GM12865 (cell line): Measurements from ENCODE around the gene HRH2.

Source experiments
- DNase-seq: peaks from one replicate; pipeline ENCODE4 v3.0.0; 2010; ENCODE audit warnings: low read depth
- H3K4me3 ChIP-seq: 2 replicates; pipeline ENCODE4 v1.5.1; 2011; ENCODE audit warnings: mild to moderate bottlenecking, low read depth, low read length, control low read depth
- CTCF ChIP-seq: IDR thresholded peaks from 2 replicates; pipeline ENCODE4 v1.5.1; 2011; ENCODE audit warnings: low read length, control low read depth, low read depth, inconsistent platforms; ENCODE audit not compliant: insufficient read depth; ENCODE audit errors: missing control alignments

The HRH2 gene

GRCh38 chr5:175711472-175712312 lies 53.8 kb downstream of the HRH2 start:
- DNase-seq: no peak
- H3K4me3 ChIP-seq: no peak overlapping the region
- TF ChIP-seq CTCF: no peak

- no peak overlapping the region for H3K4me3 ChIP-seq
- TF ChIP-seq CTCF: no peak
- no peak for DNase-seq
Measured at GRCh38 chr5:175712313-175712680, 54.4 kb downstream of the HRH2 start.

- DNase-seq: no peak
- no peak for TF ChIP-seq CTCF
- H3K4me3 ChIP-seq: no peak overlapping the region
Measured at GRCh38 chr5:175712681-175713085, 54.8 kb downstream of the HRH2 start.

DNA sequence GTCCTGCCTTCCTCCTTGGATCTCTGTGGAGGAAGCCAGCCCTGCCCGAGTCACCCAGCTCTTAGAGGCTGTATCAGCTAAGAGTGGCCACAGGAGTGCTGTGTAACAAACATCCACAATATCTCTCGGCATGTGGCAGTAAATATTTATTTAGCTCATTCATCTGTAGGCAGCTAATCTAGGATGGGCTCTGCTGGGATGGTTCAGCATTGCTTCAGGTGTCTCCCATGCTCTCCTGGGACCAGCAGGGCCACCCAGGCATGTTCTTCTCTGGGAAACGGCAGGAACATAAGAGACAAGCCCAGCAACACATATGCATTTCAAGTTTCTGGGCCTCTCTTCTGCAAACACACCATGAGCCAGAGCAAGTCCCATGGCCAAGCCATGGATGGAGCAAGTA lies 56.1 kb downstream of the HRH2 start:
- TF ChIP-seq CTCF: no peak
- DNase-seq: no peak

GRCh38 chr5:175714479-175715085 lies 56.7 kb downstream of the HRH2 start:
- TF ChIP-seq CTCF: no peak
- no peak overlapping the region for H3K4me3 ChIP-seq
- DNase-seq: no peak

More for the DNA sequence above, 56.1 kb downstream of the HRH2 start:
- H3K4me3 ChIP-seq: no peak overlapping the region

- TF ChIP-seq CTCF: no peak
- no peak overlapping the region for H3K4me3 ChIP-seq
- no peak for DNase-seq
Measured at GRCh38 chr5:175715627-175716522, 58.0 kb downstream of the HRH2 start.
